NOMO-1 (cell line): ENCODE measurements around the gene LYL1.

ENCODE experiments used
- DNase-seq, 2 experiments: peaks; one replicate each; lab custom pipeline; 2025; ENCODE audit not compliant: unreplicated experiment in 2 of 2; lab: John Stamatoyannopoulos, UW

LYL1 gene

GRCh38 chr19:13130886-13131490 is 28.3 kb upstream of the LYL1 start:
- DNase-seq, result no peak

- DNase-seq, result no peak
These were observed 26.7 kb upstream of the LYL1 start for GRCh38 chr19:13129384-13129783.

GRCh38 chr19:13128583-13128982 is 25.9 kb upstream of the LYL1 start:
- DNase-seq, result no peak

- DNase-seq, result no peak
These were observed 25.3 kb upstream of the LYL1 start for GRCh38 chr19:13127811-13128575.

- no peak for DNase-seq
These were observed 24.4 kb upstream of the LYL1 start for GRCh38 chr19:13127051-13127450.

GRCh38 chr19:13122980-13123957 is 20.6 kb upstream of the LYL1 start:
- DNase-seq, result no peak

GRCh38 chr19:13122275-13122878 is 19.7 kb upstream of the LYL1 start:
- no peak for DNase-seq

GRCh38 chr19:13121551-13122274 is 19.1 kb upstream of the LYL1 start:
- DNase-seq, result no peak

GRCh38 chr19:13120817-13121216 is 18.2 kb upstream of the LYL1 start:
- no peak for DNase-seq

- DNase-seq, result no peak
These were observed 17.4 kb upstream of the LYL1 start for GRCh38 chr19:13120031-13120430.

- no peak for DNase-seq
These were observed 17.0 kb upstream of the LYL1 start for GRCh38 chr19:13119627-13120026.

- DNase-seq, result no peak
These were observed 16.0 kb upstream of the LYL1 start for GRCh38 chr19:13118424-13119193.

GRCh38 chr19:13117772-13118423 is 15.2 kb upstream of the LYL1 start, which contains the start of gene NACC1:
Gene NACC1 (plus strand): TSS chr19:13118264. CDS start chr19:13135208, 16,944 bp downstream.
- DNase-seq, result peak; percentile 89 to 90

- DNase-seq, result peak in 1 of 2 experiments; percentile 35
These were observed 14.6 kb upstream of the LYL1 start for GRCh38 chr19:13117176-13117771.

GRCh38 chr19:13116282-13117175 is 13.9 kb upstream of the LYL1 start, which contains the start of gene TRMT1:
Gene TRMT1 (minus strand): TSS chr19:13116740. CDS start chr19:13116399, 341 bp downstream.
- DNase-seq, result peak; percentile 84 to 86

- DNase-seq, result no peak
These were observed 13.3 kb upstream of the LYL1 start for GRCh38 chr19:13115936-13116281.

- no peak for DNase-seq
These were observed 9.9 kb upstream of the LYL1 start for GRCh38 chr19:13112555-13112954.
